Smooth muscle cell of the pulmonary artery (primary cell): ENCODE data around the gene ZNF219. TPM values are rescaled to one million over a fixed set of nuclear protein-coding genes. Genes with fewer than 3 reads are reported as not detected.

Source experiments
- total RNA-seq: library from RNA; depleted of rRNA; stranded (reverse); fragments of >200 nt; gene quantifications from 2 replicates; pipeline ENCODE4 v1.2.3, GENCODE V29; 2014

The ZNF219 gene
- total RNA-seq: 4.2 and 8.4 TPM in 2 replicates

GRCh38 chr14:21098076-21098891, at the start of gene ZNF219:
Gene ZNF219 (minus strand): TSS chr14:21098655. CDS start chr14:21093591, 5,064 bp downstream.

GRCh38 chr14:21100931-21101330, 2.5 kb upstream of the ZNF219 start, which contains the start of gene TMEM253:
Gene TMEM253 (plus strand): TSS chr14:21101066. CDS start chr14:21101344, 278 bp downstream.

GRCh38 chr14:21070083-21070609, 28.3 kb downstream of the ZNF219 start, which contains the start of gene ARHGEF40:
Gene ARHGEF40 (plus strand): TSS chr14:21070304. CDS start chr14:21070397, 93 bp downstream.

GRCh38 chr14:21057803-21058675, 40.4 kb downstream of the ZNF219 start, which contains the start of gene RNASE8:
Gene RNASE8 (plus strand): TSS chr14:21057822. CDS start chr14:21057893, 71 bp downstream.

GRCh38 chr14:21041676-21042433, 56.6 kb downstream of the ZNF219 start, which contains the start of gene RNASE7:
Gene RNASE7 (plus strand): TSS chr14:21042362. CDS start chr14:21042993, 631 bp downstream.

Other genes starting within 250 kb of the ZNF219 start
- not detected in 2 replicates for gene RNASE3, start 207.3 kb downstream of the ZNF219 start, total RNA-seq
- gene RNASE2, start 143.2 kb downstream of the ZNF219 start, total RNA-seq: not detected in 2 replicates
- gene METTL17, start 108.7 kb downstream of the ZNF219 start, total RNA-seq: 24.9 and 26.3 TPM in 2 replicates
- not detected in 2 replicates for gene SLC39A2, start 99.4 kb downstream of the ZNF219 start, total RNA-seq
- 0.50 and 1.0 TPM in 2 replicates for gene NDRG2, start 73.6 kb downstream of the ZNF219 start, total RNA-seq
- gene TPPP2, start 68.4 kb downstream of the ZNF219 start, total RNA-seq: not detected in 2 replicates
- not detected in 2 replicates for gene RNASE13, start 63.8 kb downstream of the ZNF219 start, total RNA-seq
- gene RNASE7, start 56.3 kb downstream of the ZNF219 start, total RNA-seq: not detected in 2 replicates
- gene RNASE8, start 40.8 kb downstream of the ZNF219 start, total RNA-seq: not detected in 2 replicates
- 36.0 and 49.3 TPM in 2 replicates for gene ARHGEF40, start 28.4 kb downstream of the ZNF219 start, total RNA-seq
- gene TMEM253, start 2.4 kb upstream of the ZNF219 start, total RNA-seq: 0.13 TPM in 1 of 2 replicates, not detected in the other
- not detected in 2 replicates for gene OR5AU1, start 57.4 kb upstream of the ZNF219 start, total RNA-seq
- gene HNRNPC, start 170.8 kb upstream of the ZNF219 start, total RNA-seq: 493 and 531 TPM in 2 replicates
- gene RPGRIP1, start 181.4 kb upstream of the ZNF219 start, total RNA-seq: not detected in 2 replicates